NCI-H1417 (cell line): Measurements from ENCODE around the gene IKZF3.

ENCODE experiments used
- DNase-seq, 3 experiments: peaks; one replicate each; lab custom pipeline; 2025; lab: John Stamatoyannopoulos, UW

Gene IKZF3

DNA sequence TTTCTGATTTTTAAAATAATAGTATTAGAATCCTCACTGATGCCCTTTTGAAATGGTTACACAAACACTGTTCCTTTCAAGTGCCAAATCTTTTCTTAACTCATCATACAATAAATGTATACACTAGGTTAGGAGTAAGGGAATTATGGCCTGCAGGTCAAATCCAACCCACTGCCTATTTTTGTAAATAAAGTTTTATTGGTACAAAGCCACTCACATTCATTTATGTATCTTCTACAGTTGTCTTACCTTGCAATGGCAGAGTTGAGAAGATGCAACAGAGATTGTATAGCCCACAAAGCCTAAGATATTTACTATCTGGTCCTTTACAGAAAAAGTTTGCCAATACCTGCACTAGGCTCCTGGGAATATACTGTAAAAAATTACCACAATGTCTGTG lies 47.8 kb downstream of the IKZF3 start:
- DNase-seq: no peak

- DNase-seq: no peak
Observed at GRCh38 chr17:39814497-39814896, 49.6 kb downstream of the IKZF3 start.

- DNase-seq: no peak
Observed at GRCh38 chr17:39813631-39814030, 50.5 kb downstream of the IKZF3 start.

DNA sequence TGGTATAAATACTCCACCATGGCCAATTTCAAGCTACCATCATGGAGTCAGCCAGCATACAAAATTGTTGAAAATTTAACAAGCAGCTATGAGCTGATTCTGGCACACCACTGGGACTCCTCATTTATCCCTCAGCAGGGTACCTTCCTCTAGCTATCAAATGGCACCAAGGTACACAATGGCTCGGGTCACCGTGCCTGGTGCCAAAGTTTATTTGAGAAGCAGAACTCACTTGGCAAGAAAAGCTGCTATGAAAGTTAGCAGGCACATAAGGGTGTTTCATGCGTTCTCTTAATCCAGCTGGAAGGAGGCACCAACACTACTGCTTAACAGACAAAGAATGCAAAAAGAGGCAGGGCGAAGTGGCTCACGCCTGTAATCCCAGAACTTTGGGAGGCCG lies 51.6 kb downstream of the IKZF3 start:
- DNase-seq: peak in 1 of 3 experiments; percentile 33

DNA sequence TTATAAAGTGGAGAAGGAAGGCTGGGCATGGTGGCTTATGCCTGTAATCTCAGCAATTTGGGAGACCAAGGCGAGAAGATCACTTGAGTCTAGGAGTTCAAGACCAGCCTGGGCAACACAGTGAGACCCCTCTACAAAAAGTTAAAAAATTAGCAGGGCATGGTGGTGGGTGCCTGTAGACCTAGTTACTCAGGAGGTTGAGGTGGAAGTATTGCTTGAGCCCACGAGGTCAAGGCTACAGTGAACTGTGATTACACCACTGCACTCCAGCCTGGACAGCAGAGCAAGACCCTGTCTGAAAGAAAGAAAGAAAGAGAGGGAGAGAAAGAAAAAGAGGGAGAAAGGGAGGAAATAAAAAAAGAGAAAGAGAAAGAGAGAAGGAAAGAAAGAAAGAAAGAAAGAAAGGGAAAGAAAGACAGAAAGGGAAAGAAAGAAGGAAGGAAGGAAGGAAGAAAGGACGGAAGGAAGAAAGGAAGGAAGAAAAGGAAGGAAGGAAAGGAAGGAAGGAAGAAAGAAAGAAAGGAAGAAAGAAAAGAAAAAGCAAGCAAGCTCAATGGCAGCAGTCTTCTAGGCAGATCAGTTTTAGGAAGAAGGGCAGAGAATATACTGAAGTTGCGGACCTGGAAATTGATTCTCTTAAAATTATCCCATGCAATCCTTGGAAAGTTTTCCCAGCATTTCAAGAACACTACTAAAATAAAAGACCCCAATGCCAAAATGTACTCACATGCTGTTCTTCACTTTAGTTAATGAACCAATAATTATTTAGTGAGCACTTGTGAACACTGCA lies 53.0 kb downstream of the IKZF3 start:
- DNase-seq: no peak

DNA sequence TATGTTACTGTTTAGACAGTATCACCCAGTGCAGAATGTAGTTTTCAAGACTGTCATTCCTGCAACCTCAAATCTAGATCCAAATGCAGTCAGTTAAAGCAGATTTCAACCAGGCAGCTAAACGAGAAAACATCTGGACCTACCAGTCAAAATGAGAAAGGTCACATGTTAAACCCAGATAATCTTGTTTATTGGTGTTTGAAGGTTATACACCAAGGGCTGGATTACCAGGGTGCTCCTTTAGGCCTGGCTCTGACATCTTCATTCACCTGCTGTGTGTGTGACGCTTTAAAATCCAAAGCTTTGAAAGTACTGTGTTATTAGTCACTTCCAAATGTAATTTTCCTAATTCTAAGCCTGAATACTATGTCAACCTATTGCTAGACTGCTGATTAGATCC lies 54.9 kb downstream of the IKZF3 start:
- DNase-seq: no peak

DNA sequence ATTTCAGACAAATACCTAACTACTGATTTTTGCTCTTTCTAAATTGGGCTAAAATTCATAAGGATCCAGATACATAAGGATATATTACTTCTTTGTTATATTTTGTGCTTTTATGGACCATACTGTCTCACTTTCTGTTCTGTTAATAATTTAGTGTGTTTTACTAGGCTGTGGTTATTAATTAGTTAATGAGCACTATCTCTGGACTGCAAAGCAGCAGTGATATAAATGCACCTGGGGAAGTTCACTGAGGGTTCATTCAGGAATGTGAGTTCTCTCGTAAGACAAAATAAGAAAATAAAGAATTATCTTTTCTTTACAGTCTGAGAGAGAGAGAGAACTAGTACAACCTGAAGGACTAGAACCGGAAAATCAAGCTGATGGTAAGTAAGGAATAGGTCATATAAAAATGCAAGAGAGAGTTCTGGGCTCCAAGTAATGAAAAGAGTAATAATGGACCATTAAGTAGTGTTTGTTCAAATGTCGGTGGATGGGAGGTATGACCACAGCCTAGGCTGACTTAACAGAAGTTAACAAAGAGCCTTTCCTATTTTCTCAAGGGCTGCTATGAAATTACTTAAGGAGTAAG lies 55.6 kb downstream of the IKZF3 start:
- DNase-seq: no peak

- DNase-seq: no peak
Observed at GRCh38 chr17:39804839-39805238, 59.3 kb downstream of the IKZF3 start.

DNA sequence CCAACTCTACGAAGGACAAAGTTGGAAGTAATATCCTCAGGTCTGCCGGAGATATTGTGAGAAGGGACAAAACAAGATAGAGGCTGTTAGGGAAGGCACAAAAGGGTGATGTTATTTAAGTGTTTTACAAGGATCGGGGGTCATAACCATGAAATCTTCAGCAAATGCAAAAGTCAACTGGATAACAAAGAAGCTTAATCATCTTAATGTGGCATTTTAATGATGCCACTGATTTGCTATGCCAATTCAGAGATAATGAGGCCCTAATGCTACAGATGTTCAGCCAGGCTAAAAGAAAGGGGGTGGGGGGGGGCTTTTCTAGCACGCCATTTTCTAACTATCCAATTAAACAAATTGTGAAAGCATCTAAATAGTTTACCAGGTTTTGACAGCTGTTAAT lies 63.1 kb downstream of the IKZF3 start:
- DNase-seq: peak in 2 of 3 experiments; percentile 41 to 64

- peak; percentile 28 to 64 (median 43) for DNase-seq
Observed at GRCh38 chr17:39800540-39800939, 63.6 kb downstream of the IKZF3 start.

DNA sequence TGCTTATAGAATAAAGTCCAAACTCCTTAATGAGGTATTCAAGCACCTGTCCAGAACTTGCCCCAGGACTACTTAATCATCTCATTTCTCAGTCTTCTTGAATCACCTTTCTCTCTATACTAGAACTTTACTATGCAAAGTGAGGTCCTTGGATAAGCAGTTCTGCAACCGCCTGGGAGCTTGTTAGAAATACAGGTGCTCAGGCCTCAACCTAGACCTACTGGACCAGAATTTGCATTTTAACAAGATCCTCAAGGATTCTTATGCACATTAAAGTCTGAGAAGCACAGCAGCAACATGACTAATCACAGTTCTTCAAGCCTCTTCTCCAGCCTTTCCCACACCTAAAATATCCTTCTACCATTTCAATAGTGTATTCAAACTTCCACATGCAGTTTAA lies 64.7 kb downstream of the IKZF3 start:
- DNase-seq: no peak

GRCh38 chr17:39794249-39794970 lies 69.7 kb downstream of the IKZF3 start:
- peak in 1 of 3 experiments; percentile 93 for DNase-seq

DNA sequence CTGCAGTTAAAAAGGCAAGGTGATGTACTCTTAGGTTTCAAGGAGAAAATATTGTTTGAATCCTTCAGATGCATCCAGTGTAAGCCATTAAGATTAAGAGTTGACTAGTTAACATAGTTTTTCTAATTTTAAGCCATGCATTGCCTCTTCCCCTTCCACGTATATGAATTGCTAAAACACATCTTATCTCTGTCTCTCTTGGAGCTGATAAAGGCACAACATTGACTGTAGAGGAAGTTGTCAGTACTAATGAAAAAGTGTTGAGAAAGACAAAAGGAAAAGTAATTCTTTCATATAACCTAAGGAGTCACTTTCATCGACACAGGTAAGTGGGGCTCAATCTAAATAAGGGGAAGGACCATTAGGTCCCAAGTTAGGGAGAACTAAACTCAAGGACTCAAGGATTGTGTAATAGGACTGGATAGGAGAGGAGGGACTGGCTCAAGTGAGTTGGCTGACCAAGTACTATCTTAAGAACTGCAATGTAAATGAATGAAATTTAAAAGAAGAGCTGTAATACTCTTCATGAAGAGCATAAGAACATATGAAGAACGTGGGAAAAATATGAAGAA lies 70.7 kb downstream of the IKZF3 start:
- no peak for DNase-seq

DNA sequence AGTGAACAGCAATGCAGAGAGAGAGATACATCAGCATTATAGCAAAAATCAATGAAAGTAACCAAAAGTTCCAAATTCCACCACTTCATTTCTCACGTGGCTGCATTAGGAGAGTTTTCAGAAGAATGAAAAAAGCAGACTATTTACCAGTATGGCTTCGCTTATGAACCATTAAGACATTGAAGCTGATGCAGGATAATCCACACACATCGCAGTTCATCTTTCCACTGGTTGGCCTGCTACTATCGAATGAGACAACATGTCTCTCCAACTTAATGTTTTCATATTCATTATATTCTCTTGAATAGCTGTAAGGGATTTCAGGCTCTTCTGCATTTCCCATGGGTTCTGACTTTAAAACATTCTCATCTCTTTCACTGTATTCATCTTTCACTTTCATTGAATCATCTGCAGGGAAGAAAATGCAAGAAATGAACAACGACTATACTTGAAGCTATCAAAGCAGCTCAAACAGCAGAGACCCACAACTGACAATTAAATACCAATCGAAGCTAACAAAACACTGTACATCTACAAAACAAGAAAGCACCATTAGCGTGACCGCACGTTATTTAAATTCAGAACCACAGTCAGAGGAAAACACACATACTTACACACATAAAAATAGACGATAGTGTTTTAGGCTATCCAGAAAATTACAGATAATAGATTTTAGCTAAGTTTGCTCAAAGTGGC lies 71.4 kb downstream of the IKZF3 start:
- DNase-seq: no peak

DNA sequence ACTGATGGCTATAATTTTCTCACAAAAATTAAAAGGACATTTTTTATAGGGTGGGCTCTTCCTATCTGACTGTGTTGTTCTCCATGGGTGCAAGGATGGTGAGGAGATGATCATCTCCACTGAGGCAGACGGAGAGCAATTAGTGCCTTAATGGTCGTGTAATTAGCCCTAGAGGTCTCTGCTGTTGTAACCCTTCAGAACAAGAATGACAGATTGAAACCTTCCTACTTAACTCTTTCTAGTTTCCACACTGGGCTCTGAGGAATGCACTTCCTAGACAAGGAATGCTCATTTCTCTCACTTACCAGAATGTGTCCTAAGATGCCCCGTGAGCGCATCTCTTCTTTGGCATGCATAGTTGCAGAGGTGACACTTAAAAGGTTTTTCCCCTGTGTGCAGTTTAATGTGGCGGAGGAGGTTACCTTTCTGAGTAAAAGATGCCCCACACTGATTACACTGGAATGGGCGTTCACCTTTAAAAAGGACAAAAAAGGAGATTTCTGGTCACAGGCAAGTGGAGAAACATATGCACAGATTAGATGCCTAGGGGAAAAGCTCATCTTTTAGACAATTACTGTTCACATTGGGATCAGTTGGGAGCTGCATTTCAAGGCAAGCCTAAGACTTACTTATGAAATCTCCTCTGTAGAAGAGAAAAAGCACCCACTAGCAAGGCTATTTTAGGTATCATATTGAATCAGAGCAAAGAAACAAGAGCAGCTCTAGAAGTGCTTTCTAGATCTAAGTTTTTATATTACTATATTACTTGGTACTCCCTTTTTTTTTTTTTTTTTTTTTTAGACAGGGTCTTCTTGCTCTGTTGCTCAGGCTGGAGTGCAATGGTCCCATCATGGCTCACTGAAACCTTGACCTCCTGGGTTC lies 72.8 kb downstream of the IKZF3 start:
- peak in 1 of 3 experiments; percentile 10 for DNase-seq

DNA sequence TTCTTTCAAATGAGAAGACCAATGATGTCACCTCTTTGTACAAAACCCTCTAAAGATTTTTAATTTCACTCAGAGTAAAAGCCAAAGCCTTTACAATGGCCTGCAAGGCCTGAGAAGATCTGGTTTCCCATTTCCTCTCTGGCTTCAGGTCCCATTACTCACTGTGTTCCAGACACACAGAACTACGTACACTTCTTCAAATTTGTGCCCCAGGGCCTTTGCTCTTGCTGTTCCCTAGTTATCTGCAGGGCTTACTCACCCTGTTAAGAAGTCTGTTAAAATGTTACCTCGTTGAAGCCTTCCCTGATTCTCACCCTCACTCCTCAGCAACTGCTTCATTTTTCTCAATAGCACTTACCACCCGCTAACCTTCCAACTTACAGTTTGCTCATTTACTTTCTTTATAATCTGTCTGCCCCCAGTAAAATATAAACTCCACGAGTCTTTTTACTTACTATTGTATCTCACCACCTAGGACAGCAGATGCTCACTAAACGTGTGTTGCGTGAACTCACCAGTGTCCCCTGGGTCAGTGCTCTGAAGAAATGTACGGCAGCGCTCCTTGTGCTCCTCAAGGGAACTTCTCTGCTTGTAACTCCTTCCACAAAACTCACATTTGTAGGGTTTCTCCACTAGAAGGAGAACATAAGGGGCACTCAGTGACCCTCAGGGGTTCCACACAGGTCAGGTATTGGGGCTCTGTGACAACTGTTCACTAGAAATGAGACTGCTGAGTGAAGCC lies 76.2 kb downstream of the IKZF3 start:
- no peak for DNase-seq

GRCh38 chr17:39787041-39787440 lies 77.1 kb downstream of the IKZF3 start:
- peak in 1 of 3 experiments; percentile 30 for DNase-seq

DNA sequence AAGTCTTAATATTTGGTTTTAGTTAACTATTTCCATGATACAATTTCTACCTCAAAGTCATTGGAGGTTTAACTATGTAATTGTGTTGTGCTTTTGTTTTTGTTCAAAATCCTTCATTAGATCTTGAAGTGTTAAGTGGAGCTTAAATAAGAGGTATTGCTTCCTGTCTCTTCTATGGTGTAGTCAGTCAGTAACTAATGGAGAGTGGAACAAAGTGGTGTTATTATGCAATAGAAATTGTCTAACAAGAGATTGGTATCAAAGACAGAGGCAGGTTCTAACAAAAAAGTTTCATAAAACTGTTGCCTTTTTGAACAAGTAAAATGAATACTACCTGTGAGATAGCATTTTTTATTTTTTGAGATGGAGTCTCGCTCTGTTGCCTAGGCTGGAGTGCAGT lies 81.1 kb downstream of the IKZF3 start:
- DNase-seq: no peak

DNA sequence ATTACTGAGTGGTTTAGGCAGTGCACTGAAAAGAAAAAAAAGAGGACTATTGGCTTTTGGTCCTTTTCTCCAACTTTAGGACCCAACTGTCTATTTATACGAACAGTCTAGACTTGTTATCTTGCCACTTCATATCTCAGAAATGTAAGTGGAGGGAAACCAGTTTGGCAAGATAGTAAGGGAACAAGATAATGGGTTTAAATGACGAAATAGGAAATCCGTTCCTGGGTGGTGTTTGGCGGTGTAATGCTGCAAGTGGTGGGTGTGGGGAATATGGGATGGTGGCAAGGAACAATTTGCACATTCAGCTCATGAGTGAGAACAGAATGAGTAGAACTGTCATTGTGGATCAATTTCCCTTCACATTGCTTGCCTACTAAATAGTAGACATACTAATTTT lies 81.6 kb downstream of the IKZF3 start:
- DNase-seq: peak in 1 of 3 experiments; percentile 11

- no peak for DNase-seq
Observed at GRCh38 chr17:39781861-39782213, 82.3 kb downstream of the IKZF3 start.
